Measurements from ENCODE around the gene ZNF200. TPM values are rescaled to one million over a fixed set of nuclear protein-coding genes. Genes with fewer than 3 reads are reported as not detected.
A peak's percentile ranks its signal among the peaks of the same experiment; 100 is the strongest.

The ZNF200 gene
- total and polyA plus RNA-seq, 2 of the 13 experiments (the other 11 are each of a cell fraction or from before 2014, with no cell fraction given) = 3.5 to 16.5 TPM

- TF ChIP-seq ZNF264 (CRISPR knock-in tag; IDR thresholded peaks at IDR 0.05) (0 out of 2 replicates have a peak, but pooled peaks have one; percentile 31), SRSF1 (optimal IDR thresholded peaks at IDR 0.05; ENCODE audit: low read depth, low read length) (no peak), MIER2 (CRISPR knock-in tag; IDR thresholded peaks at IDR 0.05) (no peak), PHF8 (CRISPR knock-in tag; IDR thresholded peaks at IDR 0.05) (no peak), RCOR2 (CRISPR knock-in tag; IDR thresholded peaks at IDR 0.05) (0 out of 2 replicates have a peak, but pooled peaks have one; percentile 27), ZNF746 (CRISPR knock-in tag; IDR thresholded peaks at IDR 0.05) (no peak), ZGPAT (CRISPR knock-in tag; IDR thresholded peaks at IDR 0.05) (peak; percentile 57; the same call in 1 of the 2 replicates), THAP11 (CRISPR knock-in tag; IDR thresholded peaks at IDR 0.05) (peak; percentile 48; the same call in 1 of the 2 replicates), ZSCAN21 (CRISPR knock-in tag; IDR thresholded peaks at IDR 0.05; ENCODE audit: borderline replicate concordance) (no peak), ZNF839 (CRISPR knock-in tag; IDR thresholded peaks at IDR 0.05; ENCODE audit: borderline replicate concordance) (no peak), ZNF337 (CRISPR knock-in tag; IDR thresholded peaks at IDR 0.05; ENCODE audit: borderline replicate concordance, low read depth) (no peak), TOPORS (CRISPR knock-in tag; IDR thresholded peaks at IDR 0.05) (no peak), NFIC (IDR thresholded peaks at IDR 0.05; ENCODE audit: low read length) (0 out of 2 replicates have a peak, but pooled peaks have one; percentile 37), NFE2 (CRISPR knock-in tag; IDR thresholded peaks at IDR 0.05) (no peak), DR1 (CRISPR knock-in tag; IDR thresholded peaks at IDR 0.05) (0 out of 2 replicates have a peak, but pooled peaks have one; percentile 24), ELF1 (CRISPR knock-in tag; IDR thresholded peaks at IDR 0.05) (peak; percentile 54; the same call in 1 of the 2 replicates), HOXA5 (CRISPR knock-in tag; IDR thresholded peaks at IDR 0.05) (0 out of 2 replicates have a peak, but pooled peaks have one; percentile 39), HDAC2 (CRISPR knock-in tag; IDR thresholded peaks at IDR 0.05) (peak; percentile 27; the same call in 1 of the 2 replicates), MAF1 (CRISPR knock-in tag; IDR thresholded peaks at IDR 0.05; ENCODE audit: borderline replicate concordance) (peak; percentile 66; the same call in 1 of the 2 replicates), ZMYM2 (CRISPR knock-in tag; IDR thresholded peaks at IDR 0.05) (peak; percentile 63; the same call in 1 of the 2 replicates), KDM2A (CRISPR knock-in tag; IDR thresholded peaks at IDR 0.05; ENCODE audit: borderline replicate concordance, low read depth) (peak; percentile 42; the same call in 1 of the 2 replicates), ZFP37 (CRISPR knock-in tag; IDR thresholded peaks at IDR 0.05; ENCODE audit: borderline replicate concordance) (no peak), ZMYM3 (CRISPR knock-in tag; IDR thresholded peaks at IDR 0.05) (peak; percentile 66; the same call in 1 of the 2 replicates), KDM3A (CRISPR knock-in tag; IDR thresholded peaks at IDR 0.05; ENCODE audit: low read depth) (no peak), ZNF224 (CRISPR knock-in tag; IDR thresholded peaks at IDR 0.05) (no peak), ZBTB14 (CRISPR knock-in tag; IDR thresholded peaks at IDR 0.05) (peak; percentile 39; the same call in 1 of the 2 replicates), CC2D1A (CRISPR knock-in tag; IDR thresholded peaks at IDR 0.05) (no peak), SAP130 (CRISPR knock-in tag; IDR thresholded peaks at IDR 0.05; ENCODE audit: low read depth) (peak; percentile 37; the same call in 1 of the 2 replicates), PITX1 (CRISPR knock-in tag; IDR thresholded peaks at IDR 0.05) (peak; percentile 31; the same call in 1 of the 2 replicates), YY1 (IDR thresholded peaks at IDR 0.05; ENCODE audit: insufficient read depth, insufficient replicate concordance, low read depth, low read length) (peak; percentile 28)
These were observed 46.9 kb downstream of the ZNF200 start, which contains the start of gene OR1F1 (continued) for GRCh38 chr16:3187798-3188674.

All from HepG2 (cell line).